ENCODE measurements around the gene APOA5.

DNA sequence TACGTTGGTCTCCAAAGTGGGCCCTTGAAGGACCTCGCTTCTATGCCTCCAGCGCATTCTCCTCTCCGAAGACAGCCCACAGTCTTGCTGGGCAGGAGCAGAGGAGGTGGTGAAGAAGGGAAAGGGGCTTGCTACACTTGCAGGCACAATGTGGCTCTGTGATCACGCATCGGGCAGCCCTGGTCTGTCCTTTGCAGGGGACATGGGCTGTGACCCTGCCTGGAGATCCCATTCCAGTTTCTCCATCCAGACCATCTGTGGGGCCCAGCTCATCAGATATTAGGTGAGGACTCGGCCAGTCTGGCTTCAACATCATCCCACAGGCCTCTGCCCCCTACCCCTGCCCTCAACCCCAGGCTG, 44.9 kb upstream of the APOA5 start:
- TF ChIP-seq, protein P1, sequence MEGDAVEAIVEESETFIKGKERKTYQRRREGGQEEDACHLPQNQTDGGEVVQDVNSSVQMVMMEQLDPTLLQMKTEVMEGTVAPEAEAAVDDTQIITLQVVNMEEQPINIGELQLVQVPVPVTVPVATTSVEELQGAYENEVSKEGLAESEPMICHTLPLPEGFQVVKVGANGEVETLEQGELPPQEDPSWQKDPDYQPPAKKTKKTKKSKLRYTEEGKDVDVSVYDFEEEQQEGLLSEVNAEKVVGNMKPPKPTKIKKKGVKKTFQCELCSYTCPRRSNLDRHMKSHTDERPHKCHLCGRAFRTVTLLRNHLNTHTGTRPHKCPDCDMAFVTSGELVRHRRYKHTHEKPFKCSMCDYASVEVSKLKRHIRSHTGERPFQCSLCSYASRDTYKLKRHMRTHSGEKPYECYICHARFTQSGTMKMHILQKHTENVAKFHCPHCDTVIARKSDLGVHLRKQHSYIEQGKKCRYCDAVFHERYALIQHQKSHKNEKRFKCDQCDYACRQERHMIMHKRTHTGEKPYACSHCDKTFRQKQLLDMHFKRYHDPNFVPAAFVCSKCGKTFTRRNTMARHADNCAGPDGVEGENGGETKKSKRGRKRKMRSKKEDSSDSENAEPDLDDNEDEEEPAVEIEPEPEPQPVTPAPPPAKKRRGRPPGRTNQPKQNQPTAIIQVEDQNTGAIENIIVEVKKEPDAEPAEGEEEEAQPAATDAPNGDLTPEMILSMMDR (IDR thresholded peaks at IDR 0.05; ENCODE audit: extremely low read depth in 1 of 2, insufficient read depth in 1 of 2, low read depth in 1 of 2, low read length in 2 of 2), result no peak
- TF ChIP-seq POLR2A (IDR thresholded peaks at IDR 0.05; ENCODE audit: low read depth, low read length) (no peak), MYC (IDR thresholded peaks at IDR 0.05; ENCODE audit: low read depth, low read length) (no peak), POLR2AphosphoS5 (IDR thresholded peaks at IDR 0.05; ENCODE audit: insufficient read depth, low read depth, low read length) (no peak), JUN (IDR thresholded peaks at IDR 0.05; ENCODE audit: borderline replicate concordance, insufficient read depth, insufficient read length, low read depth) (no peak)
